GM18520 (cell line): Measurements from ENCODE around the gene NODAL.

Experiments
- ATAC-seq: cut with Tn5 transposase; IDR thresholded peaks from one replicate; pipeline ENCODE4 v1.9.1; 2021; ENCODE audit not compliant: unreplicated experiment

Gene NODAL

DNA sequence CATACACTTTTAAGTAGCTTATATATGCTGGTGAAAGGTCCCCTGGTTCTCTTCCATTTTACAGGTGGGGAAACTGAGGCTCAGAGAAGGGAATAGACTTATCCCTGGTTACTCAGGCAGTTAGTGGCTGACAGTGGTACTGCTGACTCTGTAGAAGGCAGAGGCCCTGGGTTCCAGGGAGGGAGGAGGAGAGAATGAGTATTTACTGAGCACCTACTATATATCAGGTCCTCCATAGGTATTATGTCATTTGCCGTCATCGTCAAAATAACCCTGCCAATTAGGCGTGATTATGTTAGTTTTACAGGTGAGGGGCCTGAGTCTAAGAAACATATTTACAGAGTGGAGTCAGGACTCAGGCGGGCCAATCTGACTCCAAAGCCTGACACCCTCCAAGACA is 23.8 kb upstream of the NODAL start:
- no peak for ATAC-seq

DNA sequence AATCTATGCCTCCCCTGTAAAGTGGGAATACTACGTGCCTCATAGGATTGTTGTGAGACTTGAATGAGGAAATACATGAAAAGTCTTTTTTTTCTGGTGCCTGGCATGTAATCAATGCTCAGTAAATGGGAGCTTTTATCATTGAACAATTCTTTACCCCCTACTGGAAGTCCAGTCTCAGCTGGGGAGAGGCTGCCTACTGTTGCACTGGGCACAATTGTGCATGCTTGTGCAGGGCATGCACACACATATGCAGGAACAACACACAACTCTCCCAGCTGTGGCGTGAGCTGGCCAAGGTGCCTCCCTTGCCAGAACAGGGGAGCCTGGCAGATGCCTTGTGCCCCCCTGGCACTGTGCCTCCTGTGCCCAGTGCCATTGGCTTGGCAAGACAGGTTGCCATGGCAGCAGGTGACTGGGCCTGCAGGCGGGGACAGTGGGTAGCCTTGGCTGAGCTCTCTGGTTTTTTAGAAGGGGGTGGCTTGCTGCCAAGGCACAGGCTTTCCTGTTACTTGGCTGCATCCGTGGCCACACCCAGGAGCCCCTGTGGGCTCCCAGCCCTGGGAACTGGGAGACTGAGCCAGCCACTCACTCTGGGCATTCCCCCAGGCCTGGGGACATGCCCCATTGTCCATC is 21.0 kb upstream of the NODAL start:
- no peak for ATAC-seq

DNA sequence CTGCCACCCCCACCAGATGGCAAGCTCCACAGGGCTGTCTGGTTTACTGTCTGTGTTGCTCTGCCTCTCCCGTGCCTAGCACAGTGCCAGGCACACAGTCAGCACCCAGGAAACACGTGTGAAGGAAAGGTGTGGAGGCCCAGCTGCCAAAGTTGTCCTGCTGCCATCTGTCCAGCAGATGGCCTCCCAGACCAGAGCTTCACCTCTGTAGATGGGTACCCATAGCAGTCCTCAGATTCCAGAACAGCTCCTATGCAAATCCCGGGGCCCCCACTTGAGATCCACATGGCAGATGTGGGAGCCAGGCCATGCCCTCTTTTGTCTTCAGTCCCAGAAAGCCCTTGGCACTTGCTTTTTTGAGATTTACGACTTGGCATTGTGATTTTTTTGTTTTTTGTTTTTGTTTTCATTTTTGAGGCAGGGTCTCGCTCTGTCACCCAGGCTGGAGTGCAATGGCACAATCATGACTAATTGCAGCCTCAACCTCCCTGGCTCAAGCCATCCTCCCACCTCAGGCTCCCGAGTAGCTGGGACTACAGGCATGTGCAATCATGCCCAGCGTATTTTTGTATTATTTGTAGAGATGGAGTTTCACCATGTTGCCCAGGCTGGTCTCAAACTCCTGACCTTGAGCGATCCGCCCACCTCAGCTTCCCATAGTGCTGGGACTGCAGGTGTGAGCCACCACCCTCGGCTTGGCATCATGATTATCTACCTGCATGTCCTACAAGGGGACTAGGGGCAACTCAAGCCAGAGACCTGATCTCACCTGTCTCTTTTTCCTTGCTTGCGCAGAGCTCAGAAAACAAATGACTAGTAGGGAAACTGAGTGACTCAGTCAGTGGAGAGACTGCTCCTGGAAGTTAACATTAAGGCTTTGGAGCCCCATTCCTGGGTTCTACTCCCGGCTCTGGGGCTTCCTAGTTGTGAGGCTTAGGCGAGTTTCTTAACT is 20.2 kb upstream of the NODAL start:
- ATAC-seq: no peak

DNA sequence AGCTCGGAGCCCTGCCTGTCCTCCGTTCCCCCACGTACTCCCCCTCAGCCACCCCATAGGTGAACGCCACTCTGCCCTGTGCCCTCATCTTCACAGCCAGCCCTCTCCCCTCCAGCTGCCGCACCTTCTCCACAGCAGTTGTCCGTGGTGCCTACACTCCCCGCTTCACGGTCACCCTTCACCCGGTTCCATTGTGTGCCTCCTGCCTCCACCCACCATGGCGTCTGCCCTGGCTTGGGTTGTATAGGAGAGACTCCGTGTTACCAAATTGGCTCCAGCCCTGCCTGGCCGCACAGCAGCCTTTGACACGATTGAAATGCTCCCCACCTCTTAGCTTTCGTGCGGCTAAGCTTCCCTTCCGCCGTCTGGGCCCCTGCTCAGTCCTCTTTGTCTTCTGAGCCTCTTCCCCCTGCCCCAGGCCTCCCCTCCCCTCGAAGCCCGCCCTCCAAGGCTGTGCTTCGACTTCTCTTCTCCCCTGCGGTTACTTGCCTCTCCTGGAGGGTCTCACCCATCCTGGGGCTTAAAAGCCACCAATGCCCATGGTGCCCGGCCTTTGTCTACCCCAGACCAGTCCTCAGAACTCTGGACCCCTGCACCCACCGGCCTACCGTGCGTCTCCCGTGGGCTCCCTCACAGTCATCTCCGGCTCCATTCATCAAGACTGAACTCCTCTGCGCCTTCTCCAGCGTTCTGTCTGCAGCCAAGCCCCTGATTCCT is 18.5 kb upstream of the NODAL start:
- no peak for ATAC-seq

DNA sequence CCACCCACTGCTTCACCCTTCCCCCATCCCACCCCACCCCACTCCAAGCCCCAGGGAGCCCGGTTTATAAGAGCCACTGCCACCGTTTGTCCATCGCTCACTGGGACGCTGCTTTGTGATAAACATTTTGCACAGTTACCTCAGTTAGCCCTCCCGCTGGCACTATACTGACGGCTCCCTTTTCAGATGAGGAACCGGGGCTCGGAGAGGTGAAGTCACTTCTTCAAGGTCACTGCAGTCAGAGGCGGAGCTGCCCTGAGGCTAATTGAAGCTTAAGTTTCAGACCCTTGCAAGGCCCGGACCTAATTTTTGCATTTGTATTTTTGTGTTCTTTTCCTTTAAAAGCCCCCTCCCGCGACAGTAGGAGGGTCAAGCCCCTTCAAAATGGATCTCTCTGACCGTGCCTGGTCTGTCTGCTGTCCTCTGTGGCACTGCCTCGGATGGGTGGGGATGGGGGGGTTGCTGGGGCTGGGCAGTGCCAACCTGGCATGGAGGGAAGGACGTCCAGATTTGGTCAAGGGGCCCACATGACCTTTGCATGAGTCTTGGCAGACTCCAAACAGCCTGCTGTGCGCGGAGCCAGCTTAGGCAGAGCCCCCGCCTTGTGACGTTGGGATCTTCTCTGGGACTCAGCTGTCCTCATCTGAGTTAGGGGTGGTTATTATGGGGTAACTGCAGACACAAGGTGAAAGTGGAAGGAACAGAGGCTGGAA is 17.7 kb upstream of the NODAL start:
- ATAC-seq: no peak

DNA sequence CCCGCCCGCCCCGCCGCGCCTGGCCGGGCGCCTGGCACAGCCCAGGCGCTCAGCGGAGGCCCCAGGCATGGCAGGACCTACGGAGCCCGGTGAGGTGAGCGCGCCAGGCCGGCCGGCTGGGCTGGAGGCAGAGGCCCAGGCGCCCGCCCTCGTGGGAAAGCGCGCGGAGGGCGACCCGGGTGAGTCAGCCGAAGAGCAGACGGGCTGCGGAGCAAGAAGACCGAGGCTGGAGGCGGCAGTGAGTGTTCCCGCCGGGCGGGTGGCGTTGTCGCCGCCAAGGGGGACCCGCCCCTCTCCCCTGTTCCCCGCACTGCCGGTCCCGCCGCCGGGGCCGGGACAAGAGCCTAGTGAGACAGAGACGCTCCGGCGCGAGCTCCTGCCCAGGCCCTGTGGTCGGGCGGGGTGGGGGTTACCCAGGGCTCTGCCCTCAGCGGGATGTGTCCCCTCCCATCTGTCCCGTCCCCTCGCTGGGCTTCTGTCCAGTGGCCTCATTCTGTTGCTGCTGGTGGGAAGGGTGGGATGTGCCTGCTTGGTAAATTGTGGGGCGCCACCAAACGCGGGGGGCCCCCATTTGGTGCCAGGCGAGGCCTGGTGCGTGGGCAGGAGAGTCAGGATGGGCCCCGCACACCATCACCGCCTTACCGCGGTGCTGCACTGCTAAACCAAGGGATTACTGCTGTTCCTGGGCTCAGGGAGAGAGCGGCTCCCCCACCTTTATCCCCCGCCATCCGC is 17.0 kb upstream of the NODAL start:
- no peak for ATAC-seq

DNA sequence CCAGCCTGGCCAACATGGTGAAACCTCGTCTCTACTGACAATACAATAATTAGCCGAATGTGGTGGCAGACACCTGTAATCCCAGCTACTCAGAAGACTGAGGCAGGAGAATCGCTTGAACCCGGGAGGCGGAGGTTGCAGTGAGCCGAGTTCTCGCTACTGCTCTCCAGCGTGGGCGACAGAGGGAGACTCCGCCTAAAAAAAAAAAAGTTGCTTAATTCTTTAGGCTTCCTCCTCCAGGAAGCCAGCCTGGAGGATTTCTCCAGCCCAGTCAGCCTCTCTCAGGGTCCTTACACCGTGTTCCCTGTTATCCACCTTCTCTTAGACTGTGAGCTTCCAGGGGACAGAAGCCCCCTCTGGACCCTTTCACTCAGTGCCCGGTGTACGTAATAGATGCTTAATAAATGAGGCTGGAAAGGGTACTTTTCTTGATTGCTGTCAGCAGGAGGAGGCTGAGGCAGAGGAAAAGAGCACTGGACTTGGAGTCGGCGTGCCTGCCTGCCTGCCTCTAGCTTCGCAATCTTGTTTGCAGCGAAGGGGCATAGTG is 16.4 kb upstream of the NODAL start:
- ATAC-seq: no peak

DNA sequence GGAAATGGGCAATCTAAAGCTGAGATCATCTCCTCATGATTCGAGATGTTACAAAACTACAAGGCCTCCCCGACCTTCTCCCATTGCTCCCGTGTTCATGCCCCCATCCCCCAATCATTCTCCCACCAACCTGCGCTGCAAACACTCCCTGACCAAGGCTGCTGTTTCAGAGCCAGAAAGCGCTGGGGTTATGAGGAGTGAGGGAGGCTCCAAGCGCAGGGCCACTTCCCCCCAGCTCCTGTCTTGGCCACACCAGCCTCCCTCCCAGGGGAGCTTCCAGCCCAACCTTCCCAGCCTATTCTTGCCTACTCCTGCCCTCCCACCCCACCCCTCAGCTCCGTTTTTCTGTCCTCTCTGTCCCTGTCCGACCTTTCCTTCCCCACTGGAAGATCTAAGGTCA is 14.7 kb upstream of the NODAL start:
- ATAC-seq: no peak

DNA sequence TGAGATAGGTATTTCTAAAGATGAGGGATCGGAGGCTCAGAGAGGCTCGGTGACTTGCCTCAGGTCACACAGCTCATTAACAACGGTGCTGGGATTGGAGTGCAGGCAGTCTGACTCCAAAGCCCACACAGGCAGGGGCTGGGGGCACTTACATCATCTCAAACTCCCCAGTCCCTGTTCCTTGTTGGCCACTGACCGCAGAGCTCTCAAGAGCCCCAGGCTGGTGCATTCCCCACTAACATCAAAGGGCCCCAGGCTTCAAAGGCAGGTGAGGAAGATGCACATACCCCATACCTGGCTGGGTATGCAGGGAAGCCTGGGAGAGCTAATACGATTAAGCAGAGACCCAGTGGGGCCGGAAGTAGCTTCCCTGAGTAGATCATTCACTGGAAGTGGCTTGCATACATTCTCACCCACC is 13.7 kb upstream of the NODAL start:
- no peak for ATAC-seq

DNA sequence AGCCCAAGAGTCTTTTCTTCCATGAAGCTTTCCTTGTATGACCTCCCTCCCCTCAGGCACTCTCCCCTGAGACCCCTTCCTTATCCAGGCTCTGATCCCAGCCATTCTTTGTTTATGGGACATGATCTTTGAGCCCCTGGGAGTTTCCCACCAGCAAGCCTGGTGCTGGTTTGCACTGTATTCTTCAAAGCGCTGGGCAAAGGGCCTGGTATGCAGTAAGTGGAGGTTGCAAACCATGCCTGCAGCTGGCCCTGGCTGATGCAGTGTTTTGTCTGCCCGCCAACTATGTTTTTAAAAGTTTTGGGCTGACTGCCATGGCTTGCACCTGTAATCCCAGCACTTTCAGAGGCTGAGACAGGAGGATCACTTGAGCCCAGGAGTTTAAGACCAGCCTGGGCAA is 6.8 kb upstream of the NODAL start:
- ATAC-seq: no peak

DNA sequence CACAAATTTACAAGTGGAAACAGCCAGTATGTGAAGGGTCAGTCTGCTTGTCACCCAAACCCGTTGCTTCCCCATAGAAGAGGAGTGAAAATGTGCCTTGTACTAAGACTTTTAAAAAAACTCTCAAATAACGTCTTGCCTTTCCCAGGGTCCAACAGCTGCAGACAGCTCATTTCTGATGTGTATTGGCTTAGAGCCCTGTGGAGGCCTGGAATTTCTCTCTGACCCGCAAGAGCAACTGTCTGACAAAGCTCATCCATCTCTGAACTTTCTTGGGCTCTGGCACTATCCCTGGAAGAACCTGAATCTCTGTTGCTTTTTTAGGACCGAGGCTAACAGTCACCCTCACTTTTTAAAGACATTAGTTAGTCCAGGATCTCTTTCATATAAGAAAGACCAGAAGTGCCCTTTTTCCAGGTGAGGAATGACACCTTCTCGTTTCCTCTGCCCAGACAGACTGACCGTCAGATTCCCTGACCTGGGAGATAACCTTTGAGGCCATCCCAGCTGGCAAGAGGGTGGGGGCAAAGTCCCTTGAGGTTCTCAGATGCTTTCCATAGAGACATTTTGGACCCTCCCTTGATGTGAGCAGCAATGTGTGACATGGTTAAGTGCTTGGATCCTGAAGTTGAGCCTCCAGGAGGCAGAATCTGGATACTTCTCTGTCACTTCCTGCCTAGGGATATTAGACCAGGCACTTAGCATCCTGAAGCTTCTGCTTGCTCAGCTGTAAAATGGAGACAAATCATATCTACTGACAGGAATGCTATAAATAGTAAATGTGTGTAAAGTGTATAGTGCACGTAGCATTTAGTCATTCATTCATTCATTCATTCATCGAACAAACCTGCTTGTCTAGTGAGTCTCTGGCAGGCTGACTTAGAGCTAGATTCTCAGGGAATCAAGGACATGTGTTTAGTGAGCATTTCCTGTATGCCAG is 4.5 kb upstream of the NODAL start:
- ATAC-seq: no peak

DNA sequence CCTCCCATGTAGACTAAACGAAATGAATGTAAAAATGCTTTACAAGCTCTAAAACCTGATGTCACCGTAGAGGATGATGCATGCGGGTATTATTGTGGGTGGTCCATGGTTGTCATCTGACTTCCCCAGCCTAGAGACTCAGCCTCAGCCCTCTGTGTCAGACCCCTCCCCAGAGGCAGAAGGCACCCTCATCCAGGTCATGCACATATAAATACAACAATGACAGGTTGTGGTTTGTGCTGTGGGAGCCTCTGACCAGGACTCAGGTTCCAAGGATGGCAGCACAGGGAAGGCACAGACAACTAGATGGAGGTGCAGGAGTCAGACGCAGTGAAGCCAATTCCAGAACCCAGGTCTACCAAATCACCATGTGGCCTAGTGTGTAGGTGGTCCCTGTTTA is 3.3 kb upstream of the NODAL start:
- no peak for ATAC-seq

DNA sequence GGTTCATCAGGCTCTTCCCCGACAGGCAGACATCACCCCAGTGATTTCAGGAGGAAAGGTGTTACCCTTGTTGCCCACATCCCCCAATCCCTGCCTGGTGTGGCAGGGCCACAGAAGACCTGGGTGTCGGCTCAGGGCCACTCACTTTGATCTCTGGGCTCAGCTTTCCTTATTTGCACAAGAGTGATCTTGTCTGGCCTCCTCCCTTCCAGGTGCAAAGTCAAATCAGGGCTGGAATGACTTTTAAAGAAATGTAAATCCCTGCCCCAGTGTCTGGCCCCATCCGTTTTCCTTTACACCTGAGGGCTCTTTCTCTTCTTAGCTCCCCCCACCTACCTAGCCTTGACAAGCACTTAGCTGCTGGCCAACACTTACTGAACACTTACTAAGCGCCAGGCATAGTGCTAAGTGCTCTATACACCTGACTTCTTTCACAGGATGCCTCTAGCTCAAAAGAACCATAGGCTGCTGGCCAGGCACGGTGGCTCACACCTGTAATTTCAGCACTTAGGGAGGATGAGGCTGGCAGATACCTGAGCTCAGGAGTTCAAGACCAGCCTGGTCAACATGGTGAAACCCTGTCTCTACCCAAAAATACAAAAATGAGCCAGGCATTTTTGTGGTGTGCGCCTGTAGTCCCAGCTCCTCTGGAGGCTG is 979 bp upstream of the NODAL start:
- ATAC-seq: no peak

DNA sequence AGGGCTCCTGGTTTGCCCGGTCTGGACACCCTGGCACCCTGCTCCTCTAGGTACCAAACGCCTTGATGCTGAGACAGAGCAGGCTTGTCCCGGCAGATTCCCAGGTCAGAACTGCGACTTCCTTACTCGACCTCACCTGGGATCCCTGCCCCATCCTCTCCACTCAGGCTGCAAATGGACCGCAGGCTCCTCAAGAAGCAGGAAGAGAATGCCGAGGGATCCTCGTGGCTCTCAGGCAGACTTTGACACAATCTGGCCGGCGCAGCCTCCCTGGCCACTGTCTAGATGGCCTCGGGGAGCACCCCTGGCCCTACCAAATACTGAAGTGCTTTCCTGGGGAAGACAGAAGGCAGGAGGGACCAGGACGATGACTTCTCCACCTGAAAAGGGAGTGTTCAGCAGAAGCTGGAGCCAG is 421 bp upstream of the NODAL start:
- ATAC-seq: no peak

DNA sequence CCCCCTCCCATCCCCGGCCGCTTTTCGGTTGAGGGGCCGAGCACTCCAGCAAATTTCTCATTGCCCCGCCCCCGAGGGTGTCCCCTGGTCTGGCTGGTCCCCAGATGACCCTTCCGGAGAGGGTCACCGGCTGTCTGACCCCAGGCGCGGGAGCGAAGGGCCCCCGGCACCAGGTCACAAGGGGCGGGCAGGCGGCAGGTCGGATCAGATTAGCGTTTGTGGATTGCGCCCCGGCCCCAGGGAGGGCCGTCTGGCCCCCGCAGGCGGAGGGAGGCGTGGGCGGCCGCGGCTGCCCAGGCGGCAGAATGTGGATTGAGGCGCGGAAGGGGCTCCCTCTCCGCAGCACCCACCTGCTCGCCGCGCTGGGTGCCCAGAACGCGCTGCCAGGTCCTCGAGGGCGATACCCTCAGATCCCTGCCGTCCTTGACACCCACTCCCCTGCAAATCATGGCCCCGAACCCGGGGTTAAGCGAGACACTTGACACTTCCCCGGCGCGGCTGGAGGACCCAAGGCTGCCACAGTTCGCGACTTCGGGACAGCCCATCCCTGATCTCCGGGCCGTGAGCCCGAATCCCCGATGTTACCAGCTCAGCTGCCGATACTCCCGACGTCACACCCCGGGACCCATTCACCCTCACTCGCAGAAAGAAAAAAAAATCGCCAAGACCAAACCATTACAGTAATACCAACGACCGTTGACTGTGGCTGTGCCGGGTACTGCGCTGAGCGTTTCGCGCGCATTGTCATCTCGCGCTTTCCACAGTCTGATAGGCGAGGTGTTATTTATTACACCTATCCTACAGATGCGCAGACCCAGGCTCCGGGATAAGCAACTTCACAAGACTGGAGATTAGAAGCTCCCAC is 953 bp downstream of the NODAL start:
- no peak for ATAC-seq

DNA sequence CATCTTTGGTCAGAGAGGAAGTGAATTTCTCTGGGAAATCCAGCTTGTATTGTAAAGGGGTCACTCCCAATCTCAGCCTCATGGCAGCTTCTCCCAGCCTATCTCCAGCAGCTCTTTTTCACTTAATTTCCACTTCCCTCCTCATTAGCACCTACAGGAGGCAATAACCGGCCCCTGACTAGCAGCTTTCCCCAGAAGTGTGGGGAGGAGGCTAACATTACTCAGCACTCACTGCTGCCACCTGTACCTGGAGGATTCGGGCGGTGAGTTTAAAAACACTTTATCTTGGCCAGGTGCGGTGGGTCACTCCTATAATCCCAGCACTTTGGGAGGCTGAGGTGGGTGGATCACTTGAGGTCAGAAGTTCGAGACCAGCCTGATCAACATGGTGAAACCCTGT is 3.8 kb downstream of the NODAL start:
- no peak for ATAC-seq

DNA sequence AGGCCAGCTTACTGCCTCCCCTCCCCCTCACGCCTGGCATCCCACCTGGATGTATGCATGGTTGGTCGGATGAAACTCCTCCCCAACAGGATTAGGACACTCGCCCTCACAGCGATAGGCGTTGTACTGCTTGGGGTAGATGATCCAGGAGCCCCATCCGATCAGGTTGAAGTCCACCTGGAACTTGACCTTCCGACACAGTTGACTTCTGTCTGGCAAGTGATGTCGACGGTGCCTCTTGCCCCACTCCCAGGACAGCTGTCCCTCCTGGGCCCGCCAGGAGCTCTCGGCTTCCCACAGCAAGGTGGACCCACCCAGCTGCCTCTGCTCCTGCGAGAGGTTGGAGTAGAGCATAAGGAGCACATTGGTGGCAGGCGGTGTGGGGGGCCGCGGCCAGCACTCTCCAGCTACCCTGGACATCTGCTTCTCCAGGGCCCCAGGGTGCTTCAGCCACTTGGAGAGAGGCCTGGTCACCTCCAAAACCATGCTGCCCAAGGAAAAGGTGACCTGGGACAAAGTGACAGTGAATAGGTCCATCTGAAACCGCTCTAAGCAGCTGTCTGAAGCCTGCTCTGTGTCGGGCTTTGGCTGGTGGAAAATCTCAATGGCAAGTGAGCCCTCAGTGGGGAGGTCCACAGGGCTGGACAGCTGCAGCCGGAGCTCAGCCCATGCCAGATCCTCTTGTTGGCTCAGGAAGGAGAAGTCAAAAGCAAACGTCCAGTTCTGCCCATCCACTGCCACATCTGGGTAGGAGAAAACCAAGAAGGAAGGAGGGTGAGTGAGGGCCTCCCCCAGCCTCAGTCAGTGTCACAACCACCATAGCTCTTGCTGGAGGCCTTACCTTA is 6.0 kb downstream of the NODAL start:
- no peak for ATAC-seq
